GM06990 (cell line): Measurements from ENCODE around the gene EPSTI1.

Source experiments
- DNase-seq: peaks from one replicate; pipeline ENCODE4 v3.0.0-alpha.2; 2011; ENCODE audit not compliant: insufficient read length; ENCODE audit errors: extremely low read depth
- H3K27me3 ChIP-seq: replicated peaks from 2 replicates; pipeline ENCODE4 v1.6.0; 2011; ENCODE audit warnings: low read length; ENCODE audit not compliant: control insufficient read depth, insufficient read depth
- H3K36me3 ChIP-seq: 2 replicates; pipeline ENCODE4 v1.5.1; 2011; ENCODE audit warnings: low read length; ENCODE audit not compliant: control insufficient read depth, insufficient read depth
- H3K4me3 ChIP-seq: replicated peaks from 2 replicates; pipeline ENCODE4 v1.5.1; 2011; ENCODE audit warnings: low read depth, mild to moderate bottlenecking, control low read depth, low read length
- CTCF ChIP-seq: IDR thresholded peaks from 2 replicates; pipeline ENCODE4 v1.5.1; 2011; ENCODE audit warnings: low read length, control low read depth, mild to moderate bottlenecking, inconsistent platforms; ENCODE audit not compliant: insufficient read depth, poor library complexity, severe bottlenecking

EPSTI1 gene

GRCh38 chr13:43008596-43008995 lies 16.6 kb upstream of the EPSTI1 start:
- no peak overlapping the region for H3K4me3 ChIP-seq
- DNase-seq: no peak

GRCh38 chr13:43006893-43007631 lies 15.0 kb upstream of the EPSTI1 start:
- no peak for TF ChIP-seq CTCF
- Histone ChIP-seq H3K27me3 (no peaks in the 10 kb centered on the region), H3K36me3 (no peaks in the 10 kb centered on the region), H3K4me3 (no peak overlapping the region)
- no peak for DNase-seq

More at GRCh38 chr13:43008596-43008995, 16.6 kb upstream of the EPSTI1 start:
- Histone ChIP-seq H3K27me3 (no peaks in the 10 kb centered on the region), H3K36me3 (no peaks in the 10 kb centered on the region)
- TF ChIP-seq CTCF: no peak

- H3K27me3 ChIP-seq: no peaks in the 10 kb centered on the region
- H3K4me3 ChIP-seq: no peak overlapping the region
- no peak for DNase-seq
- no peaks in the 10 kb centered on the region for H3K36me3 ChIP-seq
- TF ChIP-seq CTCF: no peak
These were observed 13.6 kb upstream of the EPSTI1 start for GRCh38 chr13:43005460-43006236.

GRCh38 chr13:43003729-43004128 lies 11.7 kb upstream of the EPSTI1 start:
- H3K36me3 ChIP-seq: no peaks in the 10 kb centered on the region
- H3K27me3 ChIP-seq: no peaks in the 10 kb centered on the region
- no peak overlapping the region for H3K4me3 ChIP-seq
- no peak for DNase-seq
- no peak for TF ChIP-seq CTCF

- no peak for DNase-seq
- TF ChIP-seq CTCF: no peak
- Histone ChIP-seq H3K27me3 (no peaks in the 10 kb centered on the region), H3K4me3 (no peak overlapping the region), H3K36me3 (no peaks in the 10 kb centered on the region)
These were observed 11.0 kb upstream of the EPSTI1 start for GRCh38 chr13:43003010-43003409.
